ENCODE measurements around the gene NACC2. TPM values are rescaled to one million over a fixed set of nuclear protein-coding genes. Genes with fewer than 3 reads are reported as not detected.

The NACC2 gene
- total RNA-seq, 1 donor from 2014 or later, result 62.0 TPM

- no peak for DNase-seq (ENCODE audit: low read depth)
Observed at GRCh38 chr9:136093346-136093986, 1.6 kb downstream of the NACC2 start.

GRCh38 chr9:136092741-136093140, 2.3 kb downstream of the NACC2 start:
- DNase-seq (ENCODE audit: low read depth), result no peak

- DNase-seq (ENCODE audit: low read depth), result no peak
Observed at GRCh38 chr9:136092353-136092650, 2.8 kb downstream of the NACC2 start.

DNA sequence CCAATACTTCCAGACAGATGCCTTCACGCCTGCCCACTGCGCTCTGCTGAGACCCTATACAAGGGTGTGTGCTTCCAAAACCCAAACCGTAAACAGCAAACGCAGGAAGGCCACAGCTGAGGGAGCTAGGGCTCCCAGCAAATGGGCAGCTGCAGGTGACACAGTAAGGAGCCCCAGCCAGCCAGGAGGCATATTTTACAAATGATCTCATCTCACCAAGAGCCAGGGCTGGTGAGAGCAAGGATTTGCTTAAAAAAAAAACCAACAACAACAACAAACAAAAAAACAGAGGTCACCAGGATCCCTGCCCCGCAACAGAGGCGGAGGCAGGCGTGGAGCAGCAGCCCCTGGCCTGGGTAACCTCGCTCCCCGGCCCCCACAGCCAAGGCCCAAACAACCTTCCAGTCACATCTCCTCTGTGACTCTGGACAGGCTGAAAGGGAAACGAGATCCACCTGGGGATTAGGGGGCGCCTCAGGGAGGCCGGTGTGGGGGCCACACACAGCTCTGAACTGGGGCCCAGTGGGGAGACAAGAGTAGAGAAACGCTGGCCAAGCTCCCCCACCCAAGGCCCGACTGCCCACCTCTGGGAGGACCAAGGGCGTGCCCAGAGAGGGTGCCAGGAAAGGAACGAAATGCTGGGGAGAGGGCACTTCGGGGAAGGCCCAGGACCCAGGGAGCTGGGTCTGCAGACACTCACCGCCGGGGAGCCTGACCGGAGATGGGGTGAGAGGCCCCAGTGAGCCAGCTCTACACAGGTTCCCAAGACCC, 3.3 kb downstream of the NACC2 start:
- peak; percentile 27 for DNase-seq (ENCODE audit: low read depth)

GRCh38 chr9:136090768-136091581, 4.1 kb downstream of the NACC2 start:
- DNase-seq (ENCODE audit: low read depth), result no peak

DNA sequence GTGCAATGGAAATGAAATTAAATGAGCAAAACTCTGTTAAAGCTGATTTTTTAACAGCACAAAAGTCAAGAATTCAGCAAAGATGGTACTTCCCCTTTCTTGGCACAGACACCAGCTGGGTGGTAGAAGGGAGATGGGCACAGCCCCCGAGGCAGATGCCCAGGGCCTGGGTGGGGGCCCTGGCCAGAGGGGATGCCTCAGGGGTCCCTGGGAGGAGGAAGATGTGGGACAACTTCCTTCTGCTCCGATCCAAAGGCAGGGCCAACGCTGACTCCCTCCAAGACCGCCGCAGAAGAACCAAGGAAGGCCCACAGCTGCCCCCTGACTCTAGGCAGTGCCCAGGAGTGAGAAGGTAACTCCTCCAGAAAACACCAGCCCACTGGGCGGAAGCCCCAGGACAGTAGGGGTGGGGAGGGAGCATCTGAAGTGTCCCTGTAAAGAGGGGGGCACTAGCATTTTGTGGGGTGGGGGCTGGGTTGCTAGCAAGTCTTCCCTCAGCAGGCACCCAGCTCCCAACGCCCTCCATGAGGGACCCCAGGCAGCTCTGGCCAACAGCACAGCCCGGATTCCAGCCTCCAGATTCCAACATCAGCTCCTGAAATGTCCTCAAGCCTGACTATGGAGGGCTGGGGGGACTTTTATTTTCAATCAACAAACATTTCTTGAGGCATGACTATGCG, 4.9 kb downstream of the NACC2 start:
- DNase-seq (ENCODE audit: low read depth), result no peak

- DNase-seq (ENCODE audit: low read depth), result peak; percentile 49
Observed at GRCh38 chr9:136089697-136090045, 5.4 kb downstream of the NACC2 start.

GRCh38 chr9:136088939-136089696, 6.0 kb downstream of the NACC2 start:
- no peak for DNase-seq (ENCODE audit: low read depth)

DNA sequence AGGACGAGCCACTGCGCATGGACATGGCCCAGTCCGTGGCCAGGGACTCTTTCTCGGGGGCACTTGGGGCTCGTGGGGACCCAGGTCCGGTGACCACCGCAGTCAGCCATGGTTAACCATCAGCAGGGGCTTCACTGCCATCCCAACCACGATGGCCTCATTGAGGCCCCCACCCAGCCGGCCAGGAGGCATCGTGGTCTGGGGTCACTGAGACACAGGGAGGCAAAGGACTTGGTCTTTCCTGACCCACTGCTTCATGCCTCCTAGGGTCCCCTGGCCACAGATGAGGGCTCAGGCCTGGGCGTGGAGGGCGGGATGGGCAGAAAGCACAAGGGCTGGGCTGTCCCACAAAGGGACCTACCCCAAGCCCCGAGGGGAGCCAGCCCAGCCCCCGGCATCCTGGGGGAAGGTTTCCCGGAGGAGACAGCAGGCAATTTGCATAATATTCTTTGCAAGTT, 6.6 kb downstream of the NACC2 start:
- DNase-seq (ENCODE audit: low read depth), result no peak

- DNase-seq (ENCODE audit: low read depth), result no peak
Observed at GRCh38 chr9:136087741-136088480, 7.2 kb downstream of the NACC2 start.

DNA sequence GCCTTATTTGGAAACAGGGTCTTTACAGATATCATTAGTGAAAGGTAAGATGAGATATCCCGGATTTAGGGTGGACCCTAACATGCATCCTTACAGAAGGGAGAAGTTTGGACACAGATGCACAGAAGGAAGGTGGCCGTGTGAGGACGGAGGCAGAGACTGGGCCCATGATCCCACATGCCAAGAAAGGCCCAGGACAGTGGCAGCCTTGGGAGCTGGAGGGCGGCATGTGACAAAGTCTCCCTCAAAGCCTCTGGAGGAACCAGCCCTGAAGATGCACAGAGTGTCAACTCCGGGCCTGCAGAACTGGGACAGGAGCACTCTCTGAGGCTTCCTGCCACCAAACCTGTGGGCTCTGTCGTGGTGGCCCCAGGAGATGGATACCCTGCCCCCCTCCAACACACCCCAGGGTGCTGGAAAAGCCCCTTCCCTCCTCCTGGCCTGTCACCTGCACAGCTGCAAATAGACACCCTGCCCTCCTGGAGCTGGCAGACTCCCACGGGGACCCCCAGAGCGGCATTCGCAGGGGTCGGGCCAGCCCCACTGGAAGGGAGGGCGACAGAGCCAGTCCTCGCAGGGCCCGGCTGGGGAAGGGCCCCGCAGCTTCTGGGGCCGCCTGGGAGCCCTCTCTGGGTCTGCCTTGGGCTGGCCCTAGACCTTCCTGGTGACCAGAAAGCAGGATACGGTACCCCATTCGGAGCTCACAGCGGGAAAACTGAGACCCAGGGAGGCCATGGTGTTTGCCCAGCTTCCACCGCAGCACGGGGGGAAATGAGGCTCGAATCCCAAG, 7.9 kb downstream of the NACC2 start:
- no peak for DNase-seq (ENCODE audit: low read depth)

DNA sequence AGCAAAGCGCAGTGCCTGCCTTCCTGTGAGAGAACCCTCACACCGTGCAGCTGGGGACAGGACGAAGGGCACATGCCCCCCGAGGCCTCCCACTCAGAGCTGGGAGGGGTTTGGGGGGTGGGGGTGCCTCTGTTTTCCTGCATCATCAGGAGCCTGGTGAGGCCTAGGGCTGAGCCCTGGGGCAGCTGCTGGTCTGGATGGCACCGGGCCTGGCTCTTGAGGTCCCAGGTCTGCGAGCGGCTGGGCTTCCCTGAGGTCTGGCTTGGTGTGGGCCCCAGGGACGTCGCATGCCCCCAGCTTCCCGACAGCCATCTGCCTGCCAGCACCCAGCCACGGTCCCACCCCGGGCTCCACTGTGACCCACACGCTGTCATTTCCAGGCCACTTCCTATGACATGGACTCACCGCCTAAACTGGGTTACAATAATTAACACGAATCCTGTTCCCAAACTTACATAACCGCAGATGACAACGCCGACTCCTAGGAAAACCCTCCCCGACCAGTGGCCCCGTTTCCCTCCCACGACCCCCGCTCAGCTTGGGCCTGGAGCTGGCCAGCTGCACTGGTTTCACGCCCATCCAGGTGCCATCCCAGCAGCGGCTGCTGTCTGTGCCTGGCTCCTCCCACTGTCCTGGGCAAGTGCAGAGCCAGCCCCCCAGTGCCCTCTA, 8.7 kb downstream of the NACC2 start:
- no peak for DNase-seq (ENCODE audit: low read depth)

DNA sequence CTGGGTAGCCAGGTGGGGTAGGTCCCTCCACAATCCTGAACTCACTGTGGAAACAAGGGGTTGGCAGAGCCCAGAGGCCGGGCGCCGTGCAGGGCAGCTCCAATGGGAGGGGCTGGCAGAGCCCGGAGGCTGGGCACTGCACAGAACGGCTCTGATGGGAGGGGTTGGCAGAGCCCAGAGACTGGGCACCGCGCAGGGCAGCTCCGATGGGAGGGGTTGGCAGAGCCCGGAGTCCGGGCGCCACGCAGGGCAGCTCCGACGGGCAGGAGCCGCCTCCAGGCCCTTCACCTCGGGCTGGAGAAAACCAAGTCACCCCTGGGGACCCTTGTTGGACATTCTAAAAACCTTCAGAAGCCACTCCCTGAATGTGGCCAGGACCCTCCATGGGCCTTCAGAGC, 9.3 kb downstream of the NACC2 start:
- no peak for DNase-seq (ENCODE audit: low read depth)

DNA sequence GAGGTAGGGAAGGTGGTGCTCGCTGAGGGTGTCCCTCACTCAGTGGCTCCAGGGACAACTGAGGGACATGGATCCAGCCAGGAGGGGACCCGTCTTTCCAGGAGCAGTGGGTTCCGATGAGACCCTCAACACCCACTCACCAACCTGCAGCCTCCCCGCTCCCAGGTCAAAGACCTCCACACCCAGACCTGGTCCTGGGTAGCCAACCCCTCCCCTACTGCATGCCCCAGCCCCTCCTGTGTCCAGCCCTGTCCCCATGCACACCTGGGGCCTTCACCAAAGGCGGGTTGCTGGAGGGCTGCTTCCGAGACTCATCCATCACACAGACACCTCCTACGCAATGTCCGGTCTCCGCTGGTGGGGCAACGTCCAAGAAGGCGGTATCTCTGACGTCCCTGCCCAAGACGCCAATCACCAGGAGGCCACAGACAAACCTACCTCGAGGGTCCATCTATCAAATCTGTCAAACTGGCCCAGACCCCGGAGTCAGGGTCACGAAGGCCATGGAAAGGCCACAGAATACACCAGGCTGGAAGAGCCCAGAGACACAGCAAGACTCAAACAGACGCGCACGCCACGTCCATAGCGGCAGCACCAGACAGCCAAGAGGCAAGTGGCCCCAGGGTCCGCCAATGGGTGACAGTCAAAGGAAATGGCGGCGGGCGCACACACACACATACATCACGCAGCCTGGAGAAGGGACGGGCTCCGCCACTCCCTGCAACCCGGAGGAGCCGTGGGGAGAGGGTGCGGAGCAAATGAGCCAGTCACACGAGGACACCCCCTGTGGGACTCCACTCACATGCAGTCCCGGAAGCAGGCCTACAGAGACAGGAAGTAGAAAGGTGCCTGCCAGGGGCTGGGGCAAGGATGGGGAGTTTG, 10.8 kb downstream of the NACC2 start:
- DNase-seq (ENCODE audit: low read depth), result no peak

GRCh38 chr9:136083558-136084062, 11.5 kb downstream of the NACC2 start:
- DNase-seq (ENCODE audit: low read depth), result no peak

DNA sequence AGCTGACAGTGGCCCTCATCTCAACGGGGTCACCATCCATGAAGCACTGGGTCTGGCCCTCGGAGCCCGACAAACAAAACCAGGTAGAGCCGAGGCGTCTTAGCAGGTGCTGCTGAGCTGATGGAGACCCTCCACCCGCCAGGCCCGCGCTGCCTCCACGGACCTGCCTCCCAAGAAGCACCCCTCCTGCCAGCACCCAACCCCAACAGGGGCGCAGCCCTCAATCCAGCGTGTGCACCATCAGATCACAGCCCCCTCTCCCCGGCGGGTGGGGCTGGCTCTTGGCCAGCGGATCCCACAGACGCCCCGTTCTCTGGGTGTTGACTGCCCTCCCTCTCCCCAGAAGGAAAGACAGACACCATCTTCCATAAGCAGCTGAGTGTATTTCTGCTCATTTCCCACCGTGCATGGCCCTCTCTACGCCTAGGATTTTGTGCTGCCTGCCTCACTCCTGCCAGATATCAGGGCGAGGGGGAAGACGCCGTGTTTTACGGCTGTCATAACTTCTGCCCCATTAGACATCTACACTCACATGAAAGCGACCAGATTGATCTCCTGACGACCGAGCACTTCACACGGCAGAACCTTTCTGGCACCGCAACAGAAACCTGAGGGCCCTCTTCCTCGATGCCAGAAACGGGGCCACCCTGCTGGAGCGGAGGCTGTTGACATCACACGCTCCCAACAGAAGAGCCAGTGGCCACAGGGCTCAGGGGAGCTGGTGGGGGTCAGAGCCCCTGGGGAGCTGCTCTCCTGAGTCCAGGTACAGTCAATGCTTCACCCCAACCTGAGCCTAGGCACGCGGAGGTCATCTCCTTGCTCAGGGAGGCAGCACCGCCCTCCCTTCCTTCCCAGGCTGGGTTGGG, 12.4 kb downstream of the NACC2 start:
- no peak for DNase-seq (ENCODE audit: low read depth)

DNA sequence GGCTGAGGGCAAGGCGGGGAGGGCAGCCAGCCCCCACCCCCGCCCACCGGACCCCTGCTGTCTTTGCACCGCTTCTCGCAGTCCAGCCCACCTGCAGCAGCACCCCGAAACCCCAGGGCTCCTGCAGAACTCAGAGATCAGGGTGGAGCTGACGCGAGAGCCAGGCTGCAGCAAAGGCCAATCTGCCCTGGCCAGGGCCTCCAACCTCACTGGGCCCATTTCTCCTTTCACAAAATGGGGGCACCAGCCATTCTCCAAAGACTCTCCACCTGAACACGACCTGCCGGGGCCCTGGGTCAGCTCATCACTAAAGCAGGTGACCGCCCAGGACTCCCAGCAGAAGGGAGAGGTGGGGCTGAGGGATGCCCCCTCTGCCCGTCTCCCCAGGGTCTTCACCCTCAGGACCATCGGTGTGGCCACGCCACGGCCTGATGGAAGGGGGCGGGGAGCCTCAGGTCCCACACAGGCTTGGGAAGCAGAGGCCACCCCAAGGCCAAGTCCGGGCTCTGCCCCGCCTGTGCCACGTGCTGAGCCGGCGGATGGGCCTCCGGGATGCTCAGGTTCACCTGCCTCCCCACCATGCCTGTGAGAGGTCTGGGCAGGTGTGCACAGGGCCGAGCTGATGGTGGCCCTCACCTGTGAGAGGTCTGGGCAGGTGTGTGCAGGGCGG, 13.1 kb downstream of the NACC2 start:
- DNase-seq (ENCODE audit: low read depth), result no peak

Data from renal cortical epithelial cell (primary cell).